Measurements from ENCODE around the gene GET3.

GET3 gene

DNA sequence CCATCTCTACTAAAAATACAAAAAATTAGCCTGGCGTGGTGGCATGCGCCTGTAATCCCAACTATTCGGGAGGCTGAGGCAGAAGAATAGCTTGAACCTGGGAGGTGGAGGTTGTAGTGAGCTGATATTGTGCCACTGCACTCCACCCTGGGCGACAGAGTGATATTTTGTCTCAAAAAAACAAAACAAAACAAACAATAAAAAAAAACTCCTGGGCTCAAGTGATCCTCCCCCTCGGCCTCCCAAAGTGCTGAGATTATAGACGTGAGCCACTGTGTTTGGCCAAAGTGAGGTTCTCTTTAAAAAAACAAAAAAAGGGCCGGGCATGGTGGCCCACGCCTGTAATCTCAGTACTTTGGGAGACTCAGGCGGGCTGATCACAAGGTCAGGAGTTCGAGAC is 50.2 kb downstream of the GET3 start:
- Mint-ChIP-seq H3K27ac (peak overlapping the region; percentile 59), H3K9me3 (no peaks in the 10 kb centered on the region), H3K4me1 (ENCODE audit: low read depth) (peaks cover 39% of the 10 kb centered on the region), H3K27me3 (no peaks in the 10 kb centered on the region), H3K4me3 (no peak overlapping the region), H3K36me3 (ENCODE audit: low read depth) (no peaks in the 10 kb centered on the region)

DNA sequence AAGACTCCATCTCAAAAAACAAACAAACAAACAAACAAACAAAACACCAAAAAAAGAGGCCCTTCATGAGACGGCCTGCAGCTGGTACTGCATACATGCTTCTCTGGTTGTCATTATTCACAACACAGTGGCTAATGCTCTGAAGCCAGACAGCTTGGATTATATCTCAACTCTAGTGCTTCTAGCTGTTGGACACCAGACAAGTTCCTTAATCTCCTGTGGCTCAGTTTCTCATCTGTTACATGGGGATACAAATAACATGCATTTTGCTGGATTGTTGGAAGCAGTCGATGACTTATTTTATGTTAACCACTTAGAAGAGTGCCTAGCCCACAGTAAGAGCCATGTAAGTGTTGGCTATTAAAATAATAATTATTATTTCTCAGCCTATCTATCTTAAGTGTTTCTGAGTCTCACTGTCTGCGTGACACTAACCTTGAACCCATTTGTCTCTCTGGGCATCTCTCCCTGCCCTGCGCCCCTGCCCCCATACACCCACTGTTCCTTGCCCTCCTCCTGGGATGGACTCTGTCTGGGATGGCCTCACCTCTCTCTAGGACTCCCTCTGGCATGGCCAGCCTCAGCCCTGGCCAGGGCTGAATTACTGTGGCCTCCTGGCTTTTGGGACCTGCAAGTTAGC is 50.9 kb downstream of the GET3 start:
- no peaks in the 10 kb centered on the region for H3K27me3 Mint-ChIP-seq
- peak overlapping the region; percentile 96 for H3K27ac Mint-ChIP-seq
- peaks cover 3% of the 10 kb centered on the region for H3K36me3 Mint-ChIP-seq (ENCODE audit: low read depth)
- peaks cover 39% of the 10 kb centered on the region for H3K4me1 Mint-ChIP-seq (ENCODE audit: low read depth)
- peak overlapping the region; percentile 89 for H3K4me3 Mint-ChIP-seq
- H3K9me3 Mint-ChIP-seq, result no peaks in the 10 kb centered on the region

DNA sequence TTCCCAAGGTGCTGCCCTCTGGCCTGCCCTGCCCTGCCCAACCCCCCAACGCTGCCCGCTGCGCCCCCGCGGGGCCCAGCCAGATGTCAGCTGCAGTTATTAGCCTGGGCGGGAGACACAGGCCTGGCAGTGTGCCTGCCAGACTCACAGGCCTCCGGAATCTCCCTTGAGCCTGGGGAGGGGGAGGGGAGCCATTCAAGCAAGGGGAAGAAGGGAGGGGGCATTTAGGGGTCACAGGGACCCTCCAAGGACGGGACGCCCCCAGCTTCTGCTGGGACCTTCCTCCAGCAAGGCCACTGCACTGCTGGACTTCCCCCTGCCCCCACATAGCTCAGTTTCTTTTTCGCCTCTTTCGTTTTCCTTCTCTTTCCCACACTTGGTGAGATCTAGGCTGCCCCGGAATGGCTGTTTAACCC is 51.4 kb downstream of the GET3 start:
- Mint-ChIP-seq H3K27me3 (no peaks in the 10 kb centered on the region), H3K9me3 (no peaks in the 10 kb centered on the region), H3K4me1 (ENCODE audit: low read depth) (peaks cover 39% of the 10 kb centered on the region), H3K27ac (peak overlapping the region; percentile 96), H3K4me3 (peak overlapping the region; percentile 89), H3K36me3 (ENCODE audit: low read depth) (peaks cover 6% of the 10 kb centered on the region)

DNA sequence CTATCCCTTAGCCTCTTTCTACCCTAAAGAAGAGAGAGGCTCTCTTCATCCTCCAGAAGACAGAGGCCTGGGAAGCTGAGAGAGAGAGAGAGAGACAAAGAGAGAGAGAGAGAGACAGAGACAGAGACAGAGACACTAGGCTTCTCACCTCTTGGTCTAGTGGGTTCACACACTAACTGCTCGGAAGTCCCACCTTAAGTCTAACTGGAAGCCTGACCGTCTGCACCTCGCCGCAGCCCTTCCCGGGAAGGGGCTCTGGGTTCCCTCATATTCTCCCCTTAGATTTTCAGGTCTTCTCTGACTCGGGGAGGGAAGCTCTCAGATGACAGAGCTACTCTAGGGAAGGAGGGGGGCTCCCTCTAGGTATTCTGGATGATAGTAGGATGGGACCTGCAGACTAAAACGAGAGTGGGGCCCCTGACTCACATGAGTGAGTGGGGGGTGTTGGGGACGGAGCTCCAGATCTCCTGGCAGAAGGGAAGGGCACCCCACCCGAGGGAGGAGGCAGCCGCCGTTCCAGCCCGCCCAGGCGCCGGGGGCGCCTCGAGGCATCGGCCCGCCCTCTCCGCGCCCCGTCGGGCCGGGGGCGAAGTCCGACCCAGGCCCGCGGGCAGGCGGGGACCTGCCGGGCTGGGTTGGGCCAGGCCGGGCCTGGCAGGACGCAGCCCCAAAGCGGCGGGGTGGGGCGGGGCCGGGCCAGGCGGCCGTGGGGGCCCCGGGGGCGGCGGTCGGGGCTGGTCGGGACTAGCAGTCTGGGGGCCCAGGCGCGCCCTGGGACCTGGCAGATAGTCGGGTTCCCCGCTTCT is 52.0 kb downstream of the GET3 start:
- peak overlapping the region; percentile 96 for H3K4me3 Mint-ChIP-seq
- peaks cover 6% of the 10 kb centered on the region for H3K36me3 Mint-ChIP-seq (ENCODE audit: low read depth)
- H3K9me3 Mint-ChIP-seq, result no peaks in the 10 kb centered on the region
- peaks cover 43% of the 10 kb centered on the region for H3K4me1 Mint-ChIP-seq (ENCODE audit: low read depth)
- H3K27me3 Mint-ChIP-seq, result no peaks in the 10 kb centered on the region
- peak overlapping the region; percentile 96 for H3K27ac Mint-ChIP-seq

DNA sequence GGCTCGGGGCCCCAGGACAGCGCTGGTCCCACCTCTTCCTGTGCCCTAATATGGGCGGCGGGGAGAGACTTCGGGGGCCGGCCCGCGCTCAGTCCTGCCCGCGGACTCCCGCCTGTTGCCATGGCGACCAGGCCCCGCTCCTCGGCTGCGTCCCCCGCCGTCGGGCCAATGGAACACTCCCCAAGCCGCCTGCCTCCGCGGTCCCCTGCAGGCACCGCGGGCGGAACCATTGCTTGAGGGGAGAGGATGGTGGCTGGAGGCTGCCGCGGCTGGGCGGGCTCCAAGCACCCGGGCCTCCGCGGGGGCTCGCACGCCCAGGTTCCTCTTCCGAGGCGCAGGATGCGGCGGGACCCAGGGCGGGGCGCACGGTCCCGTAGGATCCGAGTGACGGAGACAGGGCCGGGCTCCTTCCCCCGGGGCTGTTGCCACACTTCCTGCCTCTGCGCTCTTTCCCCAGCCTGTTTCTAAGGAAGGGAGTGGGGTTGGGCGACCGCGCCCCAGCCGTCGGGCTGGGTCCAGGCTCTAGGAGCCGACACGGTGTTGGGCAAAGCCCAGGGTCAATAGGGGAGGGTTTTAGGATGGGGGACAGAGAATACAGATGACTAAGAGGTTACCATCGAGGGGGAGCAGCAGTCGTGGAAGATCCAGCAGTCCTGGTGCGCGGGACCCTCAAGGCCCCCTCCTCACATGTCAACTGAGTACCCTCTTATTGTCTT is 52.8 kb downstream of the GET3 start:
- peaks cover 6% of the 10 kb centered on the region for H3K36me3 Mint-ChIP-seq (ENCODE audit: low read depth)
- peak overlapping the region; percentile 96 for H3K4me3 Mint-ChIP-seq
- H3K27ac Mint-ChIP-seq, result peak overlapping the region; percentile 92
- peaks cover 51% of the 10 kb centered on the region for H3K4me1 Mint-ChIP-seq (ENCODE audit: low read depth)
- no peaks in the 10 kb centered on the region for H3K27me3 Mint-ChIP-seq
- H3K9me3 Mint-ChIP-seq, result no peaks in the 10 kb centered on the region

DNA sequence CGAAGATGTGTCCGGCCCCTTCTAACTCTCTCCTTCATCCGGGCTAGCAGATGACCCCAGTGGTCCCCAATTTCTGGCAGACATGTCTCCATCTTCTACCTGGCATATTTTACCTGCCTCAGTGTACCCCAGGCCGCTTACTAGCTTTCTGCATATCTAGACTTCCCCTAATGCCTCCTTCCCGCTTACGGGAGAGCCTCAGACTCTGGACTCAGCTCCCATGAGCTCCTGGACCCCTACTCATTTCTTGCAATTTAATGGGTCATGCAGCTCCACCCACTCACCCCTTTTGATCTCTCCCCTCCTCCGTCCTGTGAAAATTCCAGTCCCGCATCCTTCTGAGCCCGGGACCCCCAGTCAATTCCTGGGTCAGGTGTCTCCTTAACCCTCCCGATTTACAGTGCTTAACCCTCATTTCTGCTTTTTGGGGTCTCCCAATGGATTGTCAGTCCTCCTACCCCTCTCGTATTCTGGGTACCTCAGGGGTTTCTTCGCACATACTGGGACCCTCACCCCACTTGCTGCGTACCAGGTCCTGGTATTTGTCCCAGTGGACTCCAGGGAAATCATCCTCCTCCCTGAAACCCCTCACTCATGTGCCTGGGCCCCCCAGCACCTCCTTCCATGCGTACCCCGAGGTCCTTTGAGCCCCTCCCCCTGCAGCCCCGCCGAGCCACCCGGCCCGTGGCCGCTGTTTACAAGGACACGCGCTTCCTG is 53.5 kb downstream of the GET3 start:
- Mint-ChIP-seq H3K27me3 (no peaks in the 10 kb centered on the region), H3K9me3 (no peaks in the 10 kb centered on the region), H3K4me3 (peak overlapping the region; percentile 96), H3K36me3 (ENCODE audit: low read depth) (peaks cover 6% of the 10 kb centered on the region), H3K27ac (peak overlapping the region; percentile 92), H3K4me1 (ENCODE audit: low read depth) (peaks cover 55% of the 10 kb centered on the region)

DNA sequence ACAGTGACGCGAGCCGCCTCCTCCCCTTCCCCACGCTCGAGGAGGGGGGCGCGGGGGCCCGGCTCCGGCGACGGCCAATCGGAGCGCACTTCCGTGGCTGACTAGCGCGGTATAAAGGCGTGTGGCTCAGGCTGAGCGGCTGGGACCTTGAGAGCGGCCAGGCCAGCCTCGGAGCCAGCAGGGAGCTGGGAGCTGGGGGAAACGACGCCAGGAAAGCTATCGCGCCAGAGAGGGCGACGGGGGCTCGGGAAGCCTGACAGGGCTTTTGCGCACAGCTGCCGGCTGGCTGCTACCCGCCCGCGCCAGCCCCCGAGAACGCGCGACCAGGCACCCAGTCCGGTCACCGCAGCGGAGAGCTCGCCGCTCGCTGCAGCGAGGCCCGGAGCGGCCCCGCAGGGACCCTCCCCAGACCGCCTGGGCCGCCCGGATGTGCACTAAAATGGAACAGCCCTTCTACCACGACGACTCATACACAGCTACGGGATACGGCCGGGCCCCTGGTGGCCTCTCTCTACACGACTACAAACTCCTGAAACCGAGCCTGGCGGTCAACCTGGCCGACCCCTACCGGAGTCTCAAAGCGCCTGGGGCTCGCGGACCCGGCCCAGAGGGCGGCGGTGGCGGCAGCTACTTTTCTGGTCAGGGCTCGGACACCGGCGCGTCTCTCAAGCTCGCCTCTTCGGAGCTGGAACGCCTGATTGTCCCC is 54.2 kb downstream of the GET3 start, which contains the start of gene JUNB:
Gene JUNB, plus strand, starts transcription at position 142 of the 706 bp plus-strand sequence. Its CDS starts 286 bp downstream, at position 428.
- Mint-ChIP-seq H3K4me1 (ENCODE audit: low read depth) (peaks cover 62% of the 10 kb centered on the region), H3K27me3 (no peaks in the 10 kb centered on the region)

DNA sequence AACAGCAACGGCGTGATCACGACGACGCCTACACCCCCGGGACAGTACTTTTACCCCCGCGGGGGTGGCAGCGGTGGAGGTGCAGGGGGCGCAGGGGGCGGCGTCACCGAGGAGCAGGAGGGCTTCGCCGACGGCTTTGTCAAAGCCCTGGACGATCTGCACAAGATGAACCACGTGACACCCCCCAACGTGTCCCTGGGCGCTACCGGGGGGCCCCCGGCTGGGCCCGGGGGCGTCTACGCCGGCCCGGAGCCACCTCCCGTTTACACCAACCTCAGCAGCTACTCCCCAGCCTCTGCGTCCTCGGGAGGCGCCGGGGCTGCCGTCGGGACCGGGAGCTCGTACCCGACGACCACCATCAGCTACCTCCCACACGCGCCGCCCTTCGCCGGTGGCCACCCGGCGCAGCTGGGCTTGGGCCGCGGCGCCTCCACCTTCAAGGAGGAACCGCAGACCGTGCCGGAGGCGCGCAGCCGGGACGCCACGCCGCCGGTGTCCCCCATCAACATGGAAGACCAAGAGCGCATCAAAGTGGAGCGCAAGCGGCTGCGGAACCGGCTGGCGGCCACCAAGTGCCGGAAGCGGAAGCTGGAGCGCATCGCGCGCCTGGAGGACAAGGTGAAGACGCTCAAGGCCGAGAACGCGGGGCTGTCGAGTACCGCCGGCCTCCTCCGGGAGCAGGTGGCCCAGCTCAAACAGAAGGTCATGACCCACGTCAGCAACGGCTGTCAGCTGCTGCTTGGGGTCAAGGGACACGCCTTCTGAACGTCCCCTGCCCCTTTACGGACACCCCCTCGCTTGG is 55.0 kb downstream of the GET3 start:
- H3K4me1 Mint-ChIP-seq (ENCODE audit: low read depth), result peaks cover 58% of the 10 kb centered on the region
- H3K4me3 Mint-ChIP-seq, result peak overlapping the region; percentile 96
- peaks cover 6% of the 10 kb centered on the region for H3K36me3 Mint-ChIP-seq (ENCODE audit: low read depth)
- peak overlapping the region; percentile 98 for H3K27ac Mint-ChIP-seq
- no peaks in the 10 kb centered on the region for H3K9me3 Mint-ChIP-seq
- H3K27me3 Mint-ChIP-seq, result no peaks in the 10 kb centered on the region

More for the DNA sequence above, 54.2 kb downstream of the GET3 start, which contains the start of gene JUNB:
- Mint-ChIP-seq H3K27ac (peak within 1 kb of the TSS; percentile 98), H3K4me3 (peak within 1 kb of the TSS; percentile 96), H3K9me3 (no peaks in the 10 kb centered on the region), H3K36me3 (ENCODE audit: low read depth) (peaks cover 6% of the 10 kb centered on the region)

DNA sequence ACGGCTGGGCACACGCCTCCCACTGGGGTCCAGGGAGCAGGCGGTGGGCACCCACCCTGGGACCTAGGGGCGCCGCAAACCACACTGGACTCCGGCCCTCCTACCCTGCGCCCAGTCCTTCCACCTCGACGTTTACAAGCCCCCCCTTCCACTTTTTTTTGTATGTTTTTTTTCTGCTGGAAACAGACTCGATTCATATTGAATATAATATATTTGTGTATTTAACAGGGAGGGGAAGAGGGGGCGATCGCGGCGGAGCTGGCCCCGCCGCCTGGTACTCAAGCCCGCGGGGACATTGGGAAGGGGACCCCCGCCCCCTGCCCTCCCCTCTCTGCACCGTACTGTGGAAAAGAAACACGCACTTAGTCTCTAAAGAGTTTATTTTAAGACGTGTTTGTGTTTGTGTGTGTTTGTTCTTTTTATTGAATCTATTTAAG is 55.6 kb downstream of the GET3 start:
- Mint-ChIP-seq H3K36me3 (ENCODE audit: low read depth) (peaks cover 6% of the 10 kb centered on the region), H3K4me3 (peak overlapping the region; percentile 96), H3K27ac (peak overlapping the region; percentile 98), H3K9me3 (no peaks in the 10 kb centered on the region), H3K4me1 (ENCODE audit: low read depth) (peaks cover 52% of the 10 kb centered on the region), H3K27me3 (no peaks in the 10 kb centered on the region)

DNA sequence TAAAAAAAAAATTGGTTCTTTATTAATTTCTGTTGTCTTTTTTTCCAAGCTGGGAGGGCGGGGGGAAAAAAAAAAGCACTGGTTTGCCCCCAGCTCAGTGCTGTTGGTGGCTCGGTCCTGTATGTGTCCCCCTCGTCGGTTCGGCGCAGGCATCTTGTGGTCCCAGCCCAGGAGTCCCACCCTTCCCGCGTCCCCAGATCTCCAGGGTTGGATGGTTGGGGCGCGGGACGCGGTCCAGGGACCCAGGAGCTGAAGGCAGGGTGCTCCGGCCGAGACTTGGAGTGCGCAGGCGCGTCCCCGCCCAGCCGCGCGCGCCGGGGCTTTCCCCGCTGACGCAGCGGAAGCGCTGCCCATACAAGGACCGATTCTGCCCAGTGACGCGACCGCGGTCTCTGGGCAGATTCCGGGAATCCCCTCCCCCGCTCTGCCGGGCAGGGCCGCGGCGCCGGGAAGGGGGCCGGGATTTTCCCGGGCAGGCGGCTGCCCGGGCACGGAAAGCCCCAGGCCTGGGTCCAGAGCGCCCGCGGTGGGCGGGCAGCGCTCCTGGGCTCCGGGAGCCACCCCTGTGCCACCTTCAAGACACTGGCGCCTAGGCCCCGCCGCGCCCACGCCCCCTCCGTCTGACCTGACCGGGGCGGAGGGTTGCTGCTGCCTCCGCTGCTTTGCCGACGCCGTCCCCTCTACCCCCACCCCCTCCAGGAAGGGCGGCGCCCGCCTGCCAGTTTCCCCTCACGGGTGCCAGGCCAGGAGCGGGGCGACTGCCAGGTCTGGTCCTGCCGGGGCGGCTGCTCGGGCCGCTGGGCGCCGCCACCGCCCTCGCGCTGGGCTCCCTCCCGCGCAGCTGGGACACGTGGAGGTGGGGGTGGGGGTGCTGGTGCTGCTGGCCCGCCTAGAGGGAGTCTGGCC is 56.2 kb downstream of the GET3 start:
- H3K27me3 Mint-ChIP-seq, result no peaks in the 10 kb centered on the region
- peak overlapping the region; percentile 98 for H3K27ac Mint-ChIP-seq
- H3K4me3 Mint-ChIP-seq, result peak overlapping the region; percentile 96
- H3K4me1 Mint-ChIP-seq (ENCODE audit: low read depth), result peaks cover 45% of the 10 kb centered on the region
- peaks cover 6% of the 10 kb centered on the region for H3K36me3 Mint-ChIP-seq (ENCODE audit: low read depth)
- H3K9me3 Mint-ChIP-seq, result no peaks in the 10 kb centered on the region

DNA sequence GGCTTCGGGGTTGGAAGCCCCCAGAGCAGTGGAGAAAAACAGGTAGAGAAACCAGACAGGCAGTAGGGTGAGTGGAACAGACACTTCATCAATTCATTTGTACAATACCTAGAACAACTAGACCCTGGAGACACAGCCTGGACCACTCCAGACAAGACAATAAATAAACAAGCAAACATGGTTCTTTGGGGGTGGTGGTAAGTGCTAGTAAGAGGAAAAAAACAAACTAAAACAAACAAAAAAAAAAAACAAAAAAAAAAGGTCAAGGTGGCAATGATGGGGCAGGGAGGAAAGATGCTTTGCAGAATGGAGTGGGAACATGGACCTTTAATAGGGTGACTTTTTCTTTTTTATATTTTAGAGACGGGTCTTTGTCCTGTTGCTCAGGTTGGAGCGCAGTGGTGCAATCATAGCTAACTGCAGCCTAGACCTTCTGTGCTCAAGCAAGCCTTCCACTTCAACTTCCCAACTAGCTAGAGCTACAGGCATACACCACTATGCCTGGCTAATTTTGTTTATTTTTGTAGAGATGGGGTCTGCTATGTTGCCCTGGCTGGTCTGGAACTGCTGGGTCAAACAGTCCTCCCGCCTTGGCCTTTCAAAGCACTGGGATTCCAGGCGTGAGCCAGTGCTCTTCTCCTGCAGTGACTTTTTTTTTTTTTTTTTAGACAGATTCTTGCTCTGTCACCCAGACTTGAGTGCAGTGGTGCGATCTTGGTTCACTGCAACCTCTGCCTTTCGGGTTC is 57.1 kb downstream of the GET3 start:
- Mint-ChIP-seq H3K36me3 (ENCODE audit: low read depth) (peaks cover 6% of the 10 kb centered on the region), H3K27me3 (no peaks in the 10 kb centered on the region), H3K27ac (peak overlapping the region; percentile 91)

DNA sequence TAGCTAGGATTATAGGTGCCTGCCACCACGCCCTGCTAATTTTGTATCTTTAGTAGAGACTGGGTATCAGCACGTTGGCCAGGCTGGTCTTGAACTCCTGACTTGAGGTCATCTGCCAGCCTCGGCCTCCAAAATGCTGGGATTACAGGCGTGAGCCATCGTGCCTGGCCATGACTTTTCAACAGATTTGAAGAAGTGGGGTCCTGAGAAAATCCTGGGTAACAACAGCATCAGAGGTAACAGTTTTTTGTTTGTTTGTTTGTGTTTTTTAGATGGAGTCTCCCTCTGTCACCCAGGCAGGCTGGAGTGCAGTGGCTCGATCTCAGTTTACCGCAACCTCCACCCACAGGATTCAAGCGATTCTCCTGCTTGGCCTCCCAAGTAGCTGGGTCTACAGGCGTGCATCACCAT is 57.7 kb downstream of the GET3 start:
- H3K9me3 Mint-ChIP-seq, result no peaks in the 10 kb centered on the region
- H3K36me3 Mint-ChIP-seq (ENCODE audit: low read depth), result peaks cover 10% of the 10 kb centered on the region
- no peaks in the 10 kb centered on the region for H3K27me3 Mint-ChIP-seq
- H3K4me3 Mint-ChIP-seq, result peak overlapping the region; percentile 81
- peak overlapping the region; percentile 91 for H3K27ac Mint-ChIP-seq
- H3K4me1 Mint-ChIP-seq (ENCODE audit: low read depth), result peaks cover 36% of the 10 kb centered on the region

More for the DNA sequence above, 57.1 kb downstream of the GET3 start:
- H3K9me3 Mint-ChIP-seq, result no peaks in the 10 kb centered on the region
- peaks cover 37% of the 10 kb centered on the region for H3K4me1 Mint-ChIP-seq (ENCODE audit: low read depth)
- H3K4me3 Mint-ChIP-seq, result peak overlapping the region; percentile 81
